Renal cortex interstitium (tissue), 11 donors: ENCODE measurements around the gene KLF16. TPM values are rescaled to one million over a fixed set of nuclear protein-coding genes. Genes with fewer than 3 reads are reported as not detected.
"Not testable (repeated sequence)": the region's sequence is repeated elsewhere in the genome, so short reads cannot be mapped to it uniquely, and the experiment has no call there.

Source experiments
- DNase-seq, 11 donors: peaks; one replicate each; pipeline ENCODE4 v3.0.0-alpha.2; 2013; ENCODE audit warnings: low read depth in 9 of 11, low spot score in 4 of 11; ENCODE audit errors: extremely low read depth in 1 of 11
- polyA plus RNA-seq, 3 donors: library from polyadenylated mRNA; unstranded; fragments of 120-200 nt; gene quantifications; one replicate each; pipeline ENCODE4 v1.2.1, GENCODE V29; 2013; ENCODE audit not compliant: insufficient read length in 3 of 3

The KLF16 gene
- polyA plus RNA-seq, 3 donors: 5.4 to 10.1 (median 9.5) TPM

DNA sequence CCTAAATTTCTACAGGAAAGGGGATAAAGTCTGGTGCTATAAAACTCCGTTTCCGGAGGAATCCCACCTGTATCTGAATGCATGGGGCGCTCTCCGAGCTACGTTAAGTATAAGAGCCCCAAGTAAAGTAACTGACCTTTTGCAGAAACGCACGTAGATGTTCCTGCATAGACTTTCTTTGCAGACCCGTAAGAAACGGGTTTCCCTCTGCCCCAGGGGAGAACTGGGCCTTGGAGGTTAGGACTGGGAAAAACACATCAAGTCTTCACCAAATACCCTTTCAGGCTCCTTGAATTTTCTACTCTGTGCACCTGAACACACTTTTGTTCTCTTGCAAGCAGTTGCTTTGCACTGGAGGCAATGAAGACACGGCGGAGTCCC, 11.9 kb upstream of the KLF16 start:
- DNase-seq: not testable (repeated sequence)

DNA sequence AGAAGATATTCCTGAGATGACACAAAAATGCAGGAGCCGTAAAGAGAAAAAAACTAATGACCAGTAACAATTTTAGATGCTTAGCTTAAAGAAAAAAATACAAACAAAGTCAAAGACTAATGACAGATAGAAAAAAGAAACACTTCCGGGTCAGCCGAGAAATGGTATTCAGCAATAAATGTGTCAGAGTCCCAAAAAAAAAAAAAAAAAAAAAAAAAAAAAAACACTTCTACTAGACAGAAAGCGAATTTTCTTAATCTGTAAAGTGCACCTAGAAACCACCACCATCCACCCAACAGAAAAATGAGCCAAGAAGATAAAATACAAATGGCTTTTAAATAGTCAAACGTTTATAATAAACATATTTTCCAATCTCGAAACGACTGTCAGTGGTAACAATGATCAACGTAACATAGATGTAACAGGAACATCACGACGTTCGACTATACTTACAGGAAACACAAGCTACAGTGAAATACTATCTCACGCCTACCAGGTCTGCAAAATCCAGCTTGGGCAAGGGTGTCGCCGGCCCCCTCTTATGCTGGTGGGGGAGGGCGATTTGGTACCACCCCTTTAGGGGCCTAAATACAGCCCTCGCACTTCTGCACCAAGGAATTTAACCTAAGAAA, 11.3 kb upstream of the KLF16 start:
- DNase-seq: no peak

DNA sequence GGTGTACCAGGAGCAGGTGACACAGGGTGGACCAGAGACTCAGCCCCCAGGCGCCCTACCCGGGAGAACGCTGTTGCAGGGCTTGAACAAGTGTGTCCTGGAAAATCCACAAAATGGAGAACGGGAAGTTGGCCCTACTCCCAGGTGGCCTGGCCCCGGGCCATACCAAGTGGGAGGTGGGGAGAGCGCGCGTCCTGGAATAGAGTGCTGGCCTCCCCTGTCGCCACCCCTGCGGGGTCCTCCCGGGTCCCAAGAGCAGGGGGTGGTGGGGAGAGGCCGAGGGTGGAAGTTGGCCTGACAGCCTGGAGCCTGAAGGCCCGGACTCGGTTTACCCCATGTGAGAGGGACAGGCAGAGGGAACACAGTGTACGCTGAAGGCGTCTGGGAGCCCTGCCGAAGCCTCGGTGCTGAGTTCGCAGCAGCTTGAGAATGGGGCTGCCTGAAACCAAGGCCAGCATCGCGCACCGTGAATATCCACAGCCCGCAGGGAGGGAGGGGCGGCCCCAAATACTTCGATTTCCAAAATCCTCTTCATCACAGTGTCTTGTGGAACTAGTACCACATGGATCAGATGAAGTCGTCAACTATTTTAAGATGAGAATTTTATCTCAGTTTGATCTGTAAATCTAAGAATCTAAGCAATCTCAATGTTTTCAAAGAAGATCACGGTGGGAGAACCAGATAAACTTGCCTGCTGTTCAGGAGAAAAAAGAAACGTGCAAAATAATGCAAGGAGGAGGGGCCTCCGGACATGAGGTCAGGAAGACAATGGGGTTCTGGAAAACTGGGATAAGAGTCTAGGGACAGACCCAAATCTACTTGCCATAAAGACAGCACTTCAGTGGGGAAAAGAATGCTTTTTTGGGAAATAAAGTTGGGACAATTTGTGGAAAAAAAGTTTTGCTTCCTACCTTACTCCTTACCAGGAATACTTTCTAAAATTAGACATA, 10.4 kb upstream of the KLF16 start:
- no peak for DNase-seq

DNA sequence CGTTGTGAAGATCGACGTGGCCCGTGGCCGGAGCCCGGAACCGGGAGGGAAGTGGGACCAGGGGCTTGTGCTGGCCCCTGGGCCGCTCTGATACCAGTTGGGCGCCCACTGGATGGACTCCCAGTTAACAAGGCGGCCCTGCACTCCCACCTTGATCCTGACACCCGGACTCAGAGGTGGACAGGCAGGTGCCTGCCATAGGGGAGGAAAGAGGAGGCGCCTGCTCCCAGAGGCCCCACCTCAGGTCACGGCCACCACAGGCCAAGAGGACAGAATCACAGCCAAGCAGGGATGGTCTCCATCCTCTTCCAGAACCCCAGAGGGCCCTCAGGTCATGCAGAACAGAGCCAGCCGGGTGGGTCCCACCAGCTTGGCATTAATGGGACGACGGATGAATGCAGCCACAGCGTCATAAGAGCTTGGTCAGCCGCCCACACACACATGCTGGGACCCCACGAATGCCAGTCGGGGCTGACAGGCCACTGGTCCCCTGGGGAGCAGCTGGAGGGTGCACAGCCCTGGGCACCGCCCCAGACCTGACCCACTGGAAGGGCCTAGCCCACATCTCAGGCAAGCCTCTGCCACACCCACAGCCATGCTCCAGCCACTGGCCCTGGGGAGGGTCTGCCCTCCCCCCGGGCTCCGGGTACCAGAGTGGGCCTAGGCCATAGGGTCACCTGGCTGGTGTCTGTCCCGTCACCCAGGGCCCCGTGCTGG, 9.6 kb upstream of the KLF16 start:
- no peak for DNase-seq

DNA sequence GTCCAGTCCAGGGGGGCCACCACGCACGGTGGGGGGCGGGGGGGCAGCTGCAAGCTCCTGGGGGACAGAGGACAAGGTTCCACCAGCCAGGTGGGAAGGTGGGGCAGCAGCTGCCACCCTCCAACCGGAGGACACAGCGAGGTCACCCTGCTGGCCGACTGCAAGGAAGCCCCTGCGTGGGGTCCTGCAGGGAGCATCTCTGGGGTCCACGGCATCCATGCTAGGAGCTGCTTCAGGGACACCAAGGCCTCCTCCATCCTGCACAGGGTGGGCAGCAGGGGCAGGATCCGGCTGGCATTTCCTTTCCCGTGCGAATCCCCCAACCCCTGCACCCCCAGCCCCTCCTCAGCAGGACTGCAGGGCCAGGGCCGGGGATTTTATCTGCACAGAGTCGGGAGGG, 8.3 kb upstream of the KLF16 start:
- DNase-seq: no peak

DNA sequence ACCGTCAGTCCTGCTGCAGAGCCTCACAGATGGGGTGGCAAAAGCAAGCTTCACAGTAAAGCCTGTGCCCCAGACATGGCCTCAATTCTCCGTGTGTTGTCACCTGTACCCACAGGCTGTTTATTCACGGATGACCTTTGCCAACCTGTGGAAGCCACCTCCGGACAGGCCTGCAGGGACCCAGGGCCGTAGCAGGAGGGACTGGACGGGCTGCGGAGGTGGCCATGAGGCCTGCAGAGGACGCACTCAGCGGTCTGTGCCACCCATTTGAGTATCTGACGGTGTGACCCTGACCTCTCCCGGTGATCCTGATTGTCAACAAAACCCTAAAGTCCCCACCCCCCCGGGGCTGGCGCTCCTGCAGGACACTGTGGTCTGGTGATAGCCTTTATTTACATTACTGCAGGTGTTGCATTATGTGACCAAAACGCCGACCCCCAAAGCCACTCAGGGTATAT, 7.8 kb upstream of the KLF16 start:
- DNase-seq: no peak

DNA sequence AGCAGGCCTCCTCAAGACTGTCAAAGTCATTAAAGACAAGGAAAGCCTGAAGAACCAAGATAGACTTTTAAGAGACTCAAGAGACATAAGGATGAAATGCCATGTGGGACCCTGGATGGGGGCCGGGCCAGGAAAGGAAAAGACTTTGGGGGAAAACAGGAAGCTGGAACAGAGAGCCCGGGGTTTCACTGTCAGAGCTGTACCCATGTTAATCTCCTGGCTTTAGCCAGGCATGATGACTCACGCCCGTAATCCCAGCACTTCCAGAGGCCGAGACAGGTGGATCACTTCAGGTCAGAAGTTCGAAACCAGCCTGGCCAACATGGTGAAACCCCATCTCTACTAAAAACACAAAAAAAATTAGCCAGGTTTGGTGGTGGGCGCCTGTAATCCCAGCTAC, 5.6 kb upstream of the KLF16 start:
- DNase-seq: no peak

DNA sequence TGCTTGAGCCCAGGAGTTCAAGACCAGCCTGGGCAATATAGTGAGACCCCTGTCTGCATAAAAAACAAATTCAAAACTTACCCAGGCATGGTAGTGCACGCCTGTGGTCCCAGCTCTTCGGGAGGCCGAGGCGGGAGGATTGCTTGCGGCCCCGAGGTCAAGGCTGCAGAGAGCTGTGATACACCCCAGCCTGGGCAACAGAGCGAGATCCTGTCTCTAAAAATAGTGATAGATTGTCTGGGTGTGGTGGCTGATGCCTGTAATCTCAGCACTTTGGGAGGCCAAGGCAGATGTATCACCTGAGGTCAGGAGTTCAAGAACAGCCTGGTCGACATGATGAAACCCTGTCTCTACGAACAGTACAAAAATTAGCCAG, 4.0 kb upstream of the KLF16 start:
- no peak for DNase-seq

DNA sequence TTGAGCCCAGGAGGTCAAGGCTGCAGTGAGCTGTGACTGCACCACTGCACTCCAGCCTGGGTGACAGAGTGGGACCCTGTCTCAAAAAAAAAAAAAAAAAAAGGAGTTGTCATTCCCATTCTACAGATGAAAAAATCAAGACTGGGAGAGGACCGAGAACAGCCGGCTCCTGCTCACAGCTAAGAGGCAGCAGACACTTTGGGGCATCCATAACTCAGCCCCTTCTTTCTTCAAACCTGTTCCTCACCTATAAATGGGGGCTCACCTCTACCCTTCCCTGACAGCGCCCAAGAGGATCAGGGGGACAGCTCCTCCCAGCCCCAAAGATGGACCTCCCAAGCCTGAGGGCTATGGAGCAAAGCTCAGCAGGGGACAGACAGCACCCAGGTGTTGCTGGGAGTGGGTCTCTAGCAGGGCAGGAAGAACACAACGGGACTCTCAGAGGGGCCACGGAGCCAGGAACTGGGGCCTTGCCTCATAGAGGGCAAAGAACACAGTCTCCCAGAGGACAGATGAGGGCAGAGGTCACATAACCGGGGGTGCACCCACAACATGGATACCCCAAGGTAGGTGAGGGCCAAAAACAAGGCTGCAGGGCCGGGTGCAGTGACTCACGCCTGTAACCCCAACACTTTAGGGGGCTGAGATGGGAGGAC, 3.4 kb upstream of the KLF16 start:
- no peak for DNase-seq

DNA sequence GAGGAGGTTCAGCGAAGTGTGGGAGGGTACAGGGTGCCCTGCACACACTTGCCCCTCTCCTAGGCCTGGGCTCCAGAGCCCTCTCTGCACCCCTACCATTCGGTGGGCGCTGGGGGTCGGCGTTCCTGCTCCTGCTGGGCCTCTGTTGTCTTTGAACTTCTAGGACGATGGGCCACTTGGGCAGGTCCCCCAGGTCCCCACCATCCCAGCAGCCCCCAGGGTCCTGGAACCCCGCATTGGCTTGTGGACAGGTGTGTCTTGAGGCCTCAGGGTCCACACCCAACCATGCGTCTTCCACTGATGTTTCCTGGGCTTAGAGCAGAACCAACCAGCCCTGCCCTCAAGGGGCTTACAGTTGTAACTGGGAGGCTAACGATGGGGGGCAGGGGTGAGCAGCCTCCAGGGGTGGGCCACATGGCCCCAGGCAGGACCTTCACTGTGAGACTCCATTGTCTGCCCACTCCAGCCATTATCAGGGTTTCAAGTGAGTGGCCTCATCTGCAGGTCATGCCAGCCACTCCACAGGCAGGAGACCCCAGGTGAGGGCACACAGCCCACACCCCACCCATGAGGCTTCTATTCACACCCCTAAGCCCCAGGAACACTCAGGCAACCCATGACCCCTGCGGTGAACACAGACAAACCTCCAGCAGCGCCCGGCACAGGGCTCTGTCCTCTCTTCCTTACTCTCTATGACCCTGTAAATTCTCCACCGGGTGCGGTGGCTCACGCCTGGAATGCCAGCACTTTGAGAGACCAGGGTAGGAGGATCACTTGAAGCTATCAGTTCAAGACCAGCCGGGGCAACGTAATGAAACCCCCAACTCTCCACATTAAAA, 2.0 kb upstream of the KLF16 start:
- no peak for DNase-seq

DNA sequence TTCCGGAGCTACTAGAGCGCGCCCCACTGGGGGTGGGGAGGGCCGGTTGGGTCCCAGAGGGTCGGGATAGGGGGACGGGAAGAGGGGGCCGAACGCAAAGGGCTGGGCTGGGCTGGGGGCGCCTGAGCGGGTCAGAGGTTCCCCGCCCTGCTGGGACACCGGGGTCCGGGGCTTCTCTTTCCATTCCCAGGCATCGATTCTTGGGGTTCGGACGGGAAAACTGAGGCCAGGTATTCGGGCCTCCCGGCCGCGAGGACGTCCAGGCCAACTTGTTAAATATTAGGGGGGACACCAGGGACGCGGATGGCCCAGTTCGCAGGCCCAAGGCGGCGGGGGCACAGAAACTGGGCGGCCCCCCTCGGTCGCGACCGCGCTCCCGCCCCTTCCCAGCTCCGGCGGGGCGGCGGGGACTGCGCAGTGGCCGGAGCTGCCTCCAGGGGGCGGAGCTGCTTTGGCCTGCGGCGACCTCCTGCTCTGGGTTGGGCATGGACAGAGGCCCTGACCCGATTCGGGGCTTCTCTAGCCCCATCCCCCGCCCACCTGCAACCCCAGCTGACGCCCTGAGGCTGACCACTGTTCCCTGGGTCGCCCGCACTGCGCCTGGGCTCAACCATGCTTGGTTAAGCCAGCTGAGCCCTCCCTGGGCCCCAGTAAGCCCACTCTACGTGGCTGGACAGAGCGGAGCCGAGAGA, 1.2 kb upstream of the KLF16 start:
- DNase-seq: no peak

DNA sequence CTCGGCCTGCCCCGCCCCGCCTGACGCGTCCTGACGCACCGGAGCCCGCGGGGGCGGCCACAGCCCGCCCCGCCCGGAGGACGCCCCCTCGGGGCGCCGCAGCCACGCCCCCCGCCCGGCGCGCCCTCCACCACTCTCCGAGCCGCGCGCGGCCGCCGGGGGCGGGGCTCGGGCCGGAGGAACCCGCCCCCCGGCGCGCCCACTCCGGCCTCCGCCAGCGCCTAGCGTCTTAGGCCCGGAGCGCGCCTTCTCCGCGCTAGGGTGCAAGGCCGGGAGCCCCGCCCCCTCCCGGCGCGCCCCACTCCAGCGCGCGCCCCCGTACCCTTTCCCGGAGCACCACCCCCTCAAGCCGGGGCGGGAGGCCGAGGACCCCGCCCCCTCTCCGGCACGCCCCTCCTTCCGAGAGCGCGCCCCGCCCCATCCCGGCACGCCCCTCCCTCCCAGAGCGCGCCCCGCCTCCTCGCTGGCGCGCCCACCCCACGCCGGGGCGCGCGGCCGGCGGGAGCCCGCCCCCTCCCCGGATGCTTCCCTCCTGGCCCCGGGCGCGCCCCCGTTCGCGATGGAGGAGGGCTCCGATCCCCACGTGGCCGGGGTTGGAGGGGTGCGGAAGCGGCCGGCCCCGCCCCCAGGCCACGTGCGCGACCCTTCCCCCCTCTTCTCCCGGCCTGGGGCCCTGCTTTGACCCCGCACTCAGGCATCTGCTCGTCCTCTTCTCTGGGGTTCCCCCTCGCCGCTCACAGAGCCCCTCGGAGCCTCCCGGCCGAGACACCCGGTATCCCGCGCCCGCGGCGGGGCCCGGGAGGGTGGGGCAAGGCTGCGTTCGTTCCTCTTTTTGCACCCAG, 480 bp upstream of the KLF16 start:
- peak in 10 of 11 donors; percentile 63 to 91 (median 84) for DNase-seq

DNA sequence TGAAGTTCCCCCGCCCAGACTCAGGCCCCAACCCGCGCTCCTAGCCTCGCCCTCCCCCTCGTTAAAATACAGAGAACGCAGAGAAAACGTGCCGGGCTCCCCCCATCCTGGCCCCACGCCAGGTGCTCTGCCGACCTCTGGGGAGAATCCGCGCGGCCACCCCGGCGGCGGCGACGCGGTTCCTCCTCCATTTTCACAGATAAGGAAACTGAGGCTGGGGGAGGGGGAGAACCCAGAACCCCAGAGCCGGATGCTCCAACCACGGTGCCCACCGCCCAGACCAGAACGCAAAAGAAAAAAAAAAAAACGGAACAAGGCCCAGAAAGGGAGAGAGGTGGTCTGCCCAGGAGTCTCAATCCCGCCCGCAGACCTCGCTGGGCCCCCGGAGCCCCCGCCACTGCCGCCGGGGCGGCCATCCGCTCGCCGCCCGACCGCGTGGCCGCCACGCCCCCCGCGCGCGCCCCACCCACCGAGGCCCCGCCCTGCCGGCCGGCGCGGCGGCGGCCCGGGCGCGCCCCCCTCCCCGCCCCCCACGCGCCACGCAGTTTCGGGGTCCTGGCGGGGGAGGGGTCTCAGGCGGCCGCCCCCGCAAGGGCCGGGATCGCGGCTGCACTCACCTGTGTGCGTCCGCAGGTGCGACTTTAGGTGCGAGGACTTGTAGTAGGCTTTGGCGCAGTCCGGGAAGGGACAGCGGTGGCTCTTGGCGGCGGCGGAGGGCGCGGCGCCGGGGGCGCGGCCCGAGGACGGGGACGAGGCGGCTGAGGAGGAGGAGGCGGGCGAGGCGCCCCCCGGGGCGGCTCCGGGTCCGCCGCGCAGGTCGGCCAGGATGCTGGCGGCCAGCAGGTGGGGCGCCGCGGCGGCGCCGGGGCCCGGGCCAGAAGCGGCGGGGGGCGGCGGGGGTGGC, 703 bp downstream of the KLF16 start:
- DNase-seq: no peak

DNA sequence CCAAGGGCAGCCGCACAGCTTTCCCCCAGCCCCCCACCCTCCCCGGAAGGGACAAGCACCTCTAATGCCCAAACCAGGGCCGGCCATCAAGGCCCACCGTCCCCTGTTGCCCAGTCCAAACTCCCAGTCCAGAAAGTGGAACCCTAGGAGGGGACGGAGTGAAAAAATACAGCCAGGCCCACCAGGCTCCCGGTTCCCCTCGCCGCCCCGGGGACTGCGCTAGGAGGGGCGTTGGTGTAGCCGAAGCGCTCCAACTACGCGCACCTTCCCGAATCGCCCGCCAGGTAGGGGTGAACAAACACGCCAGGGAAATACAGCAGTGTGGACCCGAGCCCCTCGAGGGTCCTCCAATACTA, 1.3 kb downstream of the KLF16 start:
- no peak for DNase-seq

DNA sequence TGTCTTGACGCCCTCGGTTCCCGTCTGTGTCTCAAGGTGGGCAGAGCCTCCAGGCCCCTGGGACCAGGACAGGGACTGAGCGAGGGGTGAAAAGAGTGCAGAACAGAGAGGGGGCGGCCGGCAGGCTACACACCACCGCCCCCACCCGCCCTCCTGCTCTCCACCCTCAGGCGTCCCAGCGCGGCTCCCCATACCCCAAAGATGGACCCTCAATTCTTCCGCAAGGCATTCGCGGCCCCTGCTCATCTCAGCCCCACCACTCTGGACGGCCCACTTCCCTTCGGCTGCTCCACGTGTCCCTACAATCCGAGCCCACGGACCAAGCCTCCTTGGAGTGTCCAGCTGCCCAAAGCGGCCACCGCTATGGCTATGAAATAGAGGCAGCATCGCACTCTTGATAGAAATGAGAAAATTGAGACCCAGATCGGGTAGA, 1.8 kb downstream of the KLF16 start:
- no peak for DNase-seq
